GM12873 (cell line): ENCODE results near the gene PHLPP1.

Experiments
- TF ChIP-seq, protein P1 (sequence below): IDR thresholded peaks from 2 replicates; pipeline ENCODE4 v1.5.1; 2012; ENCODE audit warnings: low read depth, mild to moderate bottlenecking, moderate library complexity, low read length, control low read depth; ENCODE audit not compliant: insufficient read depth; ENCODE audit errors: missing control alignments

Gene PHLPP1

DNA sequence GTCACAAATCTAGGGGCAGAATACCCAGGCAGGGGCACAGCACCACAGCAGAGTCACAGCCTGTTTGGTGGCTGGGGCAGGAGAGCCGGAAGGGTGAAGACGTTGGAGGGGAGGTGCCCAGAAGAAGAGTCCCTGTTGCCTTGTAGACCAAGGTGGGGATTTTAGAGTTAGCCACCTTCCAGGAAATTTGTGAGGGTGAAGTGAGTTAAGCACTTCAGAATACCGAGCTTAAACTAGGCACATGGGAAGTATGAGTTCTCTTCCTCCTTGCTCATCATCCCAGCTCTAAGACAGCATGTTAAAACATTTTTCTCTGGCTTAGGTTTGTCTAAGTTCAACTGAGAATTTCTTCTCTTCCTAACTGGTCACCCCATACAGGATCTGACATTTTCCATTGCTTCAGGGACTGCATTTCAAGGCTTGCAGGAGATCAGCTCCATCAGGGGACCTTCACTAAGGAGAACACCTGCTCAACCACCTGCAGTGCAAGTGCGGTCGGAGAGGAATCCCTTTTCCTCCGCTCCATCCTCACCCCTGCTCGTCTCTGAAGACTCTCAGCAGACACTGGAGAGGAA is 26.5 kb upstream of the PHLPP1 start:
- TF ChIP-seq, protein P1, sequence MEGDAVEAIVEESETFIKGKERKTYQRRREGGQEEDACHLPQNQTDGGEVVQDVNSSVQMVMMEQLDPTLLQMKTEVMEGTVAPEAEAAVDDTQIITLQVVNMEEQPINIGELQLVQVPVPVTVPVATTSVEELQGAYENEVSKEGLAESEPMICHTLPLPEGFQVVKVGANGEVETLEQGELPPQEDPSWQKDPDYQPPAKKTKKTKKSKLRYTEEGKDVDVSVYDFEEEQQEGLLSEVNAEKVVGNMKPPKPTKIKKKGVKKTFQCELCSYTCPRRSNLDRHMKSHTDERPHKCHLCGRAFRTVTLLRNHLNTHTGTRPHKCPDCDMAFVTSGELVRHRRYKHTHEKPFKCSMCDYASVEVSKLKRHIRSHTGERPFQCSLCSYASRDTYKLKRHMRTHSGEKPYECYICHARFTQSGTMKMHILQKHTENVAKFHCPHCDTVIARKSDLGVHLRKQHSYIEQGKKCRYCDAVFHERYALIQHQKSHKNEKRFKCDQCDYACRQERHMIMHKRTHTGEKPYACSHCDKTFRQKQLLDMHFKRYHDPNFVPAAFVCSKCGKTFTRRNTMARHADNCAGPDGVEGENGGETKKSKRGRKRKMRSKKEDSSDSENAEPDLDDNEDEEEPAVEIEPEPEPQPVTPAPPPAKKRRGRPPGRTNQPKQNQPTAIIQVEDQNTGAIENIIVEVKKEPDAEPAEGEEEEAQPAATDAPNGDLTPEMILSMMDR = no peak

DNA sequence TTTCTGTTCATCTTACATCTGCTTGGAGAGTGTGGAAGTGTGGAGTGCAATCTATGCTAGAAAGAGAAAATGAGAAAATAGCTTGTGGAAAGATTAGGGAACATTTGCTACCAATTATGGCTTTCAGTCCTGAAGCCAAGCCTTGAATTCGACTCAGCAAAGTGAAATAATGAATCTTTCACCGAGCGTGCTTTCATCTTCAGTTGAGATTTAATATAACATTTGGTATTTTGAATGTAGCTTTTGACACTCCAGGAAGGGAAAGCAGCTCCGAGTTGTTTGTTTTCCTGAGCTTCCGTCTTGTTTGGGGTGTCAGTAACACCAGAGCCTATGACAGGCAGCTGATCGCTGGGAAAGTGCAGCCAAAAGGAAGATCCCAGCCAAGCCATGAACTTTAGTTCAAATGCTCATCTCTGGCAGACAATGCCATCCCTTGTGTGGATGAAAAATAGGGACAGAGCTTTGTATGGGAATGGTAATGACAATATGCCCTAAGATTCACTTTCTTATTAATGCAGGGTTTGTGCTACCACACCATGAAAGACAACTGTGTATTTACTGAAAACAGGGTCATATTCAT is 25.0 kb upstream of the PHLPP1 start:
- TF ChIP-seq, protein P1 = no peak

GRCh38 chr18:62693659-62694058 is 21.7 kb upstream of the PHLPP1 start:
- TF ChIP-seq, protein P1 = no peak

DNA sequence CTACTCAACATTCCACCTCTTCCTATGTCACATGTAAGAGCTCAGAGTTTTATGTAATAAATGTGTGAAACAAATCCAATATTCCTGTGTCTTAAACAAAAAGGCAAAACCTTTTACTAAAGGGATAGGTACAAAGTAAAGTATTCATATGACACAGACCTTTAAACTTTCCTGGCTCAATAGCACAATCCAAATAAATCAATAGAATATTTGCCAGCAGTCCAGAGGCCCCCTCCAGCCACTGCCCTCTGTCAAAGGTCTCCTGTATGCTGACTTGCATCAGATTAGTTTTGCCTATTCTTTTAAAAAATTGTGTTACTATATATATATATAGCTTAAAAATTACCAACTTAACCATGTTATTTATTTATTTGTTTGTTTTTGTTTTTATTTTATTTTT is 17.7 kb upstream of the PHLPP1 start:
- TF ChIP-seq, protein P1 = no peak

- TF ChIP-seq, protein P1 = no peak
These were observed 13.1 kb upstream of the PHLPP1 start for GRCh38 chr18:62702259-62702658.

- TF ChIP-seq, protein P1 = no peak
These were observed 4.9 kb upstream of the PHLPP1 start for GRCh38 chr18:62710417-62710816.

GRCh38 chr18:62711781-62712180 is 3.6 kb upstream of the PHLPP1 start:
- TF ChIP-seq, protein P1 = no peak
